GM10266 (cell line): Measurements from ENCODE around the gene UBAP2L.
"Not testable (repeated sequence)": the region's sequence is repeated elsewhere in the genome, so short reads cannot be mapped to it uniquely, and the experiment has no call there.

ENCODE experiments used
- DNase-seq: peaks from one replicate; pipeline ENCODE4 v3.0.0; 2012; ENCODE audit errors: extremely low spot score
- TF ChIP-seq, protein P1 (sequence below): IDR thresholded peaks from 2 replicates; pipeline ENCODE4 v1.5.1; 2012; ENCODE audit warnings: mild to moderate bottlenecking, low read depth; ENCODE audit not compliant: control insufficient read depth, insufficient read depth; ENCODE audit errors: missing control alignments

UBAP2L gene

DNA sequence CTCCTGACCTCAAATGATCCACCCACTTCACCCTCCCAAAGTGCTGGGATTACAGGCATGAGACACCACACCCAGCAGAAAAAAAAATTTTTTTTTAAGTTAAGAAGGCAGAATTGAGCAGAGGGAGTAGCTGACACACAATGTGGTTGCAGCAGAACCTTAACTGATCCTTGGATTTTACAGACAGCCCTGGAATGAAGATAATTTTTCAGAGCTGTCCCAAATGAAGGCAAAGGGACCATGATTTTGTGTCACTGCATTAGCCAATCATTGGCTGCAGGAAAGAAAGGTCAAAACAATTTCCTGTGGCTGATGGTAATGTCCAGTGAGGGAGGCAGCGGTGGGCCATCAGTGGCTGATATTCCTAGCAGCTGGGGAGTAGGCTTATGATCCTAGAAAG, 80.8 kb downstream of the UBAP2L start:
- TF ChIP-seq, protein P1, sequence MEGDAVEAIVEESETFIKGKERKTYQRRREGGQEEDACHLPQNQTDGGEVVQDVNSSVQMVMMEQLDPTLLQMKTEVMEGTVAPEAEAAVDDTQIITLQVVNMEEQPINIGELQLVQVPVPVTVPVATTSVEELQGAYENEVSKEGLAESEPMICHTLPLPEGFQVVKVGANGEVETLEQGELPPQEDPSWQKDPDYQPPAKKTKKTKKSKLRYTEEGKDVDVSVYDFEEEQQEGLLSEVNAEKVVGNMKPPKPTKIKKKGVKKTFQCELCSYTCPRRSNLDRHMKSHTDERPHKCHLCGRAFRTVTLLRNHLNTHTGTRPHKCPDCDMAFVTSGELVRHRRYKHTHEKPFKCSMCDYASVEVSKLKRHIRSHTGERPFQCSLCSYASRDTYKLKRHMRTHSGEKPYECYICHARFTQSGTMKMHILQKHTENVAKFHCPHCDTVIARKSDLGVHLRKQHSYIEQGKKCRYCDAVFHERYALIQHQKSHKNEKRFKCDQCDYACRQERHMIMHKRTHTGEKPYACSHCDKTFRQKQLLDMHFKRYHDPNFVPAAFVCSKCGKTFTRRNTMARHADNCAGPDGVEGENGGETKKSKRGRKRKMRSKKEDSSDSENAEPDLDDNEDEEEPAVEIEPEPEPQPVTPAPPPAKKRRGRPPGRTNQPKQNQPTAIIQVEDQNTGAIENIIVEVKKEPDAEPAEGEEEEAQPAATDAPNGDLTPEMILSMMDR, result no peak
- DNase-seq, result no peak

DNA sequence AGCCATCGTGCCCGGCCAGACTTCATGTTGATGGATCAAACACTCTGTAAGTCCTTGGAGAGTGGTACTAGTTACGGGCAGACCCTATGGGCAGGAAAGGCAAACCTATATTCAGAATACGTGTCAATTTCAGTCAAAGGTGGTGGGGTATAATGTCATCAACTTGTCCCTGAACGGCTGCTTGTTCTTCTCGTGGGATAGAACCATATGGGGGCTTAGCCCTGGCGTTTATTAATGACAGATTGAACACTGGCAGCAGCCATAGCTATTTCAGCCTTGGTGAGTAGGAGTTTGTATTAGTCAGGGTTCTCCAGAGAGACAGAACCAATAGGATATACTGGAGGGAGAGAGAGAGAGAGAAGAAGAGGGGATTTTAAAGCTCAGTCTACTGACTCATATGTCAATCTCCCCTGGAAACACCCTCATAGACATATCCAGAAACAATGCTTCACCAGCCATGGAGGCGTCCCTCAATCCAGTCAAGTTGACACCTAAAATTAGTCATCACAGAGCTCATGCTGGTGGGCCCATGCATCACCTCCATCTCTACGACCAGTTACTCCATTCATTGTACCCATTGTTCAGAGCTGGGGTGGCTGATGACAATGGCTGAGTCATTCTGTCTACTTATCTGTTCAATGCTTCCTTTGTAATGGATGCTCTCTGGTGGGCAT, 84.0 kb downstream of the UBAP2L start:
- DNase-seq, result peak; percentile 16
- TF ChIP-seq, protein P1, result no peak

DNA sequence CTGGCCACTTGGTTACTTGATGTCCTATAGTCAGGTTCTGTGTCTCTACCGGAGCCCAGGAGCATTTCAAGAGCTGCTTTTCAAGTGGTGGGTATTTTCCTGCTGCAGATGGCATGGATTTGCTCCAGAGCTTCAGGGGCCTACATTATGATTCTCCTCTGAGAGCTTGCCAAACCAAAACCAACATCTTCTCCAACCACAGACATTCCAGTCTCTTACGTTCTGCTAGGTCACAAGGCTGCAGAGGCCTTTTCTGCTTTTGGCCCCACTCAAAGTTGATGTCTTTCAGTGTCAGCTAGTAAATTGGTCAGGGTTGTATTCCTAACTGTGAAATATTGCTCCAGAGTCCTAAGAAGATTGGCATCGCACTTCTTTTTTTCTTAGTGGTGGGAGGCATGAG, 85.4 kb downstream of the UBAP2L start:
- no peak for DNase-seq
- TF ChIP-seq, protein P1, result no peak

DNA sequence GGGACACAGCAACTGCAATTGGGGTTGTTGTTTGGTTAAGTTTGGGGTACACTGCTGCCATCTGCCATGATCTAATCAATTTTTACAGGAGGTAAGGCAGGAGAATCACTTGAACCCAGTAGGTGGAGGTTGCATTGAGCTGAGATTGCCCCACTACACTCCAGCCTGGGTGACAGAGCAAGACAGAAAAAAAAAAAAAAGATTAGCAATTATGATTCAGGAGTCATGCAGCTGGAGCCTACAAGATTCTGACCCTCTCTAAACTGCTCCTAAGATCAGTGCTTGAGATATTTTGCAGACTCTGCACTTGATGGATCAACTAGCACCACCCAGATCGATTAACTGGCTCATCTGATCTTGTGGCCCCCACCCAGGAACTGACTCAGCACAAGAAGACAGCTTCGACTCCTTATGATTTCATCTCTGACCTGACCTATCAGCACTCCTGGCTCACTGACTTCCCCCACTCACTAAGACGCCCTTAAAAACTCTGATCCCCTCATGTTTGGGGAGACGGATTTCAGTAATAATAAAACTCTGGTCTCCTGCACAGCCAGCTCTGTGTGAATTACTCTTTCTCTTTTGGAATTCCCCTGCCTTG, 87.0 kb downstream of the UBAP2L start:
- DNase-seq, result not testable (repeated sequence)

DNA sequence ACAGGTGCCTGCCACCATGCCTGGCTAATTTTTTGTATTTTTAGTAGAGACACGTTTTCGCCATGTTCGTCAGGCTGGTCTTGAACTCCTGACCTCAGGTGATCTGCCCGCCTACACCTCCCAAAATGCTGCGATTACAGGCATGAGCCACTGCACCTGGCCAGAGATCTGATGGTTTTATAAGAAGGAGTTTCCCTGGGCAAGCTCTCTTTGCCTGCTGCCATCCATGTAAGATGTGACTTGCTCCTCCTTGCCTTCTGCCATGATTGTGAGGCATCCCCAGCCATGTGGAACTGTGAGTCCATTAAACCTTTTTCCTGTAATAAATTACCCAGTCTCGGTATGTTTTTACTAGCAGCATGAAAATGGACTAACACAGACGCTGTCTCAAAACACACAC, 88.4 kb downstream of the UBAP2L start:
- not testable (repeated sequence) for DNase-seq

DNA sequence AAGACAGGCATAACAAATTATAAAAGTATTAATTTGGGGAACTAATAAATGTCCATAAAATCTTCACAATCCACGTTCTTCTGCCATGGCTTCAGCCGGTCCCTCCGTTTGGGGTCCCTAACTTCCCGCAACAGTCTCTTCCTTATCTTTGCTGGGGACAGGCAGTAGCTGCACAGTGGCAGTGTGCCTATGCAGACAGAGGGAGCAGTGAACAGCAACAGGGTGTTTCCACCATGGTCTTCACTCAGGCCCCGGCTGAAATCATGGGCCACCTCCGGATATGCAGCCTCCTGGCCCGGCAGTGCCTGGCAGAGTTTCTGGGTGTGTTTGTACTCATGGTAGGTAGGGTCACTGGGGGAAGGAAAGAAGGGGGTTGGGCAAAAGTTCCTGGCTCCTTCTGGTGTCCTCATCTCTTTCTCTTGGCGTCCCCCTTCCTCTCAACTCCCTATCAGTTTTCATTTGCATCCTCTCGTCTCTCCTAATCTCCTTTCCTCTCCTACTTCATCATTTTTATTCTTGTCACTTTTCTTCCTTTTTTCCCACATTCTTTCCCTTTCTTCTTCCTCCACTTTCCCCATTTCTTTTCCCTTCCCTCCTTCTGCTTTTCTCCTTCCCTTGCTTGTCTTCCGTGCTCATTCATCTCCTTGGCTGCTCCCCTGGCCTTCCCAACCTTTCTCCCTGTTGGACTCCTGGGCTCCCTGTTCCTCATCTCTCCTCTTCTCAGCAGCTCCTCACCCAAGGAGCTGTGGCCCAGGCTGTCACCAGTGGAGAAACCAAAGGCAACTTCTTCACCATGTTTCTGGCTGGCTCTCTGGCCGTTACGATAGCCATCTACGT, 91.7 kb downstream of the UBAP2L start:
- not testable (repeated sequence) for DNase-seq

DNA sequence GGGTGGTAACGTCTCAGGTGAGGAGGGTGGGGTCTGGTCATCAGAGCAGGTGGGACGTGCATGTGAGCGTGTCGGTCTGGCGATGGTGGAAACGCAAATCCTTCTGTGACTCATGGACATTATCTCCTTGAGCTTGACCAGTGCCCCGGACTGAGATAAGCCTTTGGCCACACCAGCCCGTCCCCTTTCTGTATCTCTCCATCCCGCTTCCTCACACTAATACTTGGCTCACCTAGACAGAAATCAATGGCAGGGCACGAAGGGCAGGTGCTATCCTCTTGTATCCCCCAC, 92.3 kb downstream of the UBAP2L start:
- no peak for DNase-seq
- TF ChIP-seq, protein P1, result no peak

DNA sequence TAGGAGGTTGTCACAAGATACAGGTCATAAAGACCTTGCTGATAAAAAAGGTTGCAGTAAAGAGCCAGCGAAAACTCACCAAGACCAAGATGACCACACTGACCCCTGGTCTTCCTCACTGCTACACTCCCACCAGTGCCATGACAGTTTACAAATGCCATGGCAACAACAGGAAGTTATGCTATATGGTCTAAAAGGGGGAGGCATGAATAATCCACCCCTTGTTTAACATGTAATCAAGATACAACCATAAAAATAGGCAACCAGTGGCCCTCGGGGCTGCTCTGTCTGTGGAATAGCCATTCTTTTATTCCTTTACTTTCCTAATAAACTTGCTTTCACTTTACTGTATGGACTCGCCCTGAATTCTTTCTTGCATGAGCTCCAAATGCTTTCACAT, 93.5 kb downstream of the UBAP2L start:
- DNase-seq, result not testable (repeated sequence)

DNA sequence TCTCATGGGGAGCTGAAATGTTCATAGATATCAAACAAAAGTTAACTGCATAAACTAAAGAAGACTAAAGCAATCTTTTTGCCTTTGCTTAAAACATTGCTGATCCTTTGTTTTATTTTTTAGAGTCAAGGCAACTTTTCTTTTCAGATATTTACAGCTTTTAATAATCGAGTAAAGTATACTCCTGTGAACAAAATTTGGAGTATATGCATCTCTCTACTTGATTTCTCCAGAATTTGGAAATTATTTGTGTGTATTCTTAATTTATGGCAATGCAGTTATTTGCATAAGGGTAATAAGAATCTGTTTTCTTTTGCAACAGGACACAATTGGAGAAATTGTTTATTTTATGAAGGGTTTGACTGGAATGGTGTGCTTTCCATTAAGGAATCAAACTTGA, 95.9 kb downstream of the UBAP2L start:
- TF ChIP-seq, protein P1, result no peak
- DNase-seq, result no peak
